Activated T-cell treated with anti-CD3 and anti-CD28 coated beads, Interleukin-2, amount 50 U/mL, for 4 hours (primary cell): ENCODE data around the gene STEAP3. TPM values are rescaled to one million over a fixed set of nuclear protein-coding genes. Genes with fewer than 3 reads are reported as not detected.
A peak's percentile ranks its signal among the peaks of the same experiment; 100 is the strongest.

Source experiments
- ATAC-seq, 2 donors: fragments of 200-7000 bp; cut with Tn5 transposase; one replicate each; pipeline ENCODE4 v1.10.0; 2021
- DNase-seq: peaks from one replicate; pipeline ENCODE4 v3.0.0-alpha.2; 2020
- H3K27me3 Mint-ChIP-seq: one replicate; pipeline ENCODE4 v1.8.0; 2021; ENCODE audit warnings: low read depth, mixed read lengths
- H3K36me3 Mint-ChIP-seq: one replicate; pipeline ENCODE4 v1.8.0; 2022; ENCODE audit warnings: mixed read lengths; ENCODE audit not compliant: insufficient read depth
- H3K4me1 Mint-ChIP-seq: one replicate; pipeline ENCODE4 v1.8.0; 2021; ENCODE audit warnings: low read depth, mixed read lengths
- H3K4me3 Mint-ChIP-seq: one replicate; pipeline ENCODE4 v1.8.0; 2021; ENCODE audit warnings: mild to moderate bottlenecking, moderate library complexity, mixed read lengths
- H3K9me3 Mint-ChIP-seq: one replicate; pipeline ENCODE4 v1.8.0; 2021; ENCODE audit warnings: mixed read lengths
- total RNA-seq, 3 donors: library from RNA; stranded (reverse); gene quantifications; one replicate each; pipeline ENCODE4 v1.2.1, GENCODE V29; 2021

STEAP3 gene
- total RNA-seq, 3 donors from 2014 or later = 0.15 to 0.24 (median 0.18) TPM

- ATAC-seq (no peak), DNase-seq (no peak)
- Mint-ChIP-seq H3K4me3 (no peak overlapping the region), H3K36me3 (no peaks in the 10 kb centered on the region), H3K4me1 (no peaks in the 10 kb centered on the region), H3K27me3 (peaks cover 5% of the 10 kb centered on the region), H3K9me3 (no peaks in the 10 kb centered on the region)
Measured at GRCh38 chr2:119207447-119207846, 16.2 kb upstream of the STEAP3 start.

GRCh38 chr2:119208791-119209203 lies 14.8 kb upstream of the STEAP3 start:
- ATAC-seq (no peak), DNase-seq (no peak)
- Mint-ChIP-seq H3K27me3 (peaks cover 5% of the 10 kb centered on the region), H3K4me3 (no peak overlapping the region), H3K9me3 (no peaks in the 10 kb centered on the region), H3K36me3 (no peaks in the 10 kb centered on the region), H3K4me1 (no peaks in the 10 kb centered on the region)

- peaks cover 7% of the 10 kb centered on the region for H3K27me3 Mint-ChIP-seq
- DNase-seq = no peak
- no peaks in the 10 kb centered on the region for H3K9me3 Mint-ChIP-seq
- no peaks in the 10 kb centered on the region for H3K4me1 Mint-ChIP-seq
- no peak overlapping the region for H3K4me3 Mint-ChIP-seq
- ATAC-seq = no peak
- H3K36me3 Mint-ChIP-seq = no peaks in the 10 kb centered on the region
Measured at GRCh38 chr2:119212139-119212800, 11.4 kb upstream of the STEAP3 start.

- peaks cover 11% of the 10 kb centered on the region for H3K27me3 Mint-ChIP-seq
- H3K4me3 Mint-ChIP-seq = no peak overlapping the region
- H3K36me3 Mint-ChIP-seq = no peaks in the 10 kb centered on the region
- DNase-seq (no peak), ATAC-seq (no peak)
- H3K9me3 Mint-ChIP-seq = no peaks in the 10 kb centered on the region
- H3K4me1 Mint-ChIP-seq = no peaks in the 10 kb centered on the region
Measured at GRCh38 chr2:119214453-119215037, 9.1 kb upstream of the STEAP3 start.

GRCh38 chr2:119216994-119217393 lies 6.6 kb upstream of the STEAP3 start:
- no peak for ATAC-seq
- H3K9me3 Mint-ChIP-seq = no peaks in the 10 kb centered on the region
- H3K4me1 Mint-ChIP-seq = no peaks in the 10 kb centered on the region

GRCh38 chr2:119218478-119219064 lies 5.1 kb upstream of the STEAP3 start:
- ATAC-seq = no peak
- Mint-ChIP-seq H3K36me3 (no peaks in the 10 kb centered on the region), H3K4me3 (no peak overlapping the region), H3K27me3 (peaks cover 40% of the 10 kb centered on the region), H3K4me1 (no peaks in the 10 kb centered on the region), H3K9me3 (no peaks in the 10 kb centered on the region)
- DNase-seq = no peak

More at GRCh38 chr2:119216994-119217393, 6.6 kb upstream of the STEAP3 start:
- H3K4me3 Mint-ChIP-seq = no peak overlapping the region
- no peaks in the 10 kb centered on the region for H3K36me3 Mint-ChIP-seq
- DNase-seq = no peak
- peaks cover 30% of the 10 kb centered on the region for H3K27me3 Mint-ChIP-seq

- no peak for ATAC-seq
- Mint-ChIP-seq H3K4me3 (no peak overlapping the region), H3K4me1 (no peaks in the 10 kb centered on the region), H3K27me3 (peaks cover 45% of the 10 kb centered on the region), H3K36me3 (no peaks in the 10 kb centered on the region), H3K9me3 (no peaks in the 10 kb centered on the region)
- no peak for DNase-seq
Measured at GRCh38 chr2:119219873-119220272, 3.8 kb upstream of the STEAP3 start.

- Mint-ChIP-seq H3K36me3 (no peaks in the 10 kb centered on the region), H3K9me3 (no peaks in the 10 kb centered on the region), H3K27me3 (peaks cover 52% of the 10 kb centered on the region), H3K4me3 (no peak overlapping the region), H3K4me1 (no peaks in the 10 kb centered on the region)
- DNase-seq = no peak
- ATAC-seq = no peak
Measured at GRCh38 chr2:119220720-119221301, 2.8 kb upstream of the STEAP3 start.

GRCh38 chr2:119221609-119222008 lies 2.0 kb upstream of the STEAP3 start:
- no peak overlapping the region for H3K4me3 Mint-ChIP-seq
- no peaks in the 10 kb centered on the region for H3K36me3 Mint-ChIP-seq
- H3K4me1 Mint-ChIP-seq = no peaks in the 10 kb centered on the region
- no peaks in the 10 kb centered on the region for H3K9me3 Mint-ChIP-seq
- DNase-seq = no peak
- H3K27me3 Mint-ChIP-seq = peaks cover 57% of the 10 kb centered on the region
- no peak for ATAC-seq

GRCh38 chr2:119222213-119222612 lies 1.4 kb upstream of the STEAP3 start:
- H3K36me3 Mint-ChIP-seq = no peaks in the 10 kb centered on the region

GRCh38 chr2:119222863-119223520 lies 642 bp upstream of the STEAP3 start:
- DNase-seq (no peak), ATAC-seq (no peak)
- no peaks in the 10 kb centered on the region for H3K4me1 Mint-ChIP-seq
- peaks cover 54% of the 10 kb centered on the region for H3K27me3 Mint-ChIP-seq
- no peaks in the 10 kb centered on the region for H3K9me3 Mint-ChIP-seq
- H3K36me3 Mint-ChIP-seq = no peaks in the 10 kb centered on the region
- peak overlapping the region; percentile 13 for H3K4me3 Mint-ChIP-seq

More at GRCh38 chr2:119222213-119222612, 1.4 kb upstream of the STEAP3 start:
- Mint-ChIP-seq H3K27me3 (peaks cover 58% of the 10 kb centered on the region), H3K4me3 (no peak overlapping the region), H3K9me3 (no peaks in the 10 kb centered on the region), H3K4me1 (no peaks in the 10 kb centered on the region)
- DNase-seq (no peak), ATAC-seq (no peak)

GRCh38 chr2:119224391-119225104 lies 914 bp downstream of the STEAP3 start:
- H3K27me3 Mint-ChIP-seq = peaks cover 51% of the 10 kb centered on the region
- DNase-seq (no peak), ATAC-seq (no peak)
- H3K4me1 Mint-ChIP-seq = no peaks in the 10 kb centered on the region
- H3K36me3 Mint-ChIP-seq = no peaks in the 10 kb centered on the region
- H3K9me3 Mint-ChIP-seq = no peaks in the 10 kb centered on the region
- H3K4me3 Mint-ChIP-seq = no peak overlapping the region

GRCh38 chr2:119225105-119225865 lies 1.7 kb downstream of the STEAP3 start:
- DNase-seq = no peak
- Mint-ChIP-seq H3K4me1 (no peaks in the 10 kb centered on the region), H3K27me3 (peaks cover 44% of the 10 kb centered on the region), H3K9me3 (no peaks in the 10 kb centered on the region), H3K36me3 (no peaks in the 10 kb centered on the region), H3K4me3 (no peak overlapping the region)
- no peak for ATAC-seq
